Kidney glomerular epithelial cell (primary cell): Measurements from ENCODE around the gene ENDOV.

Experiments
- DNase-seq: peaks from one replicate; lab custom pipeline; 2025; lab: John Stamatoyannopoulos, UW

ENDOV gene

GRCh38 chr17:80449930-80450576 is 35.1 kb downstream of the ENDOV start:
- DNase-seq: no peak

- no peak for DNase-seq
Measured at GRCh38 chr17:80451104-80451775, 36.3 kb downstream of the ENDOV start.

GRCh38 chr17:80452173-80452915 is 37.4 kb downstream of the ENDOV start:
- no peak for DNase-seq

GRCh38 chr17:80453126-80453997 is 38.4 kb downstream of the ENDOV start:
- DNase-seq: no peak

- DNase-seq: no peak
Measured at GRCh38 chr17:80453998-80454556, 39.1 kb downstream of the ENDOV start.

- peak; percentile 70 for DNase-seq
Measured at GRCh38 chr17:80454557-80455335, 39.8 kb downstream of the ENDOV start.

GRCh38 chr17:80455336-80455710 is 40.4 kb downstream of the ENDOV start:
- DNase-seq: no peak

- DNase-seq: no peak
Measured at GRCh38 chr17:80455784-80456183, 40.8 kb downstream of the ENDOV start.

GRCh38 chr17:80456465-80457235 is 41.7 kb downstream of the ENDOV start:
- DNase-seq: no peak

- DNase-seq: no peak
Measured at GRCh38 chr17:80457236-80457856, 42.4 kb downstream of the ENDOV start.

GRCh38 chr17:80458016-80458415 is 43.0 kb downstream of the ENDOV start:
- no peak for DNase-seq

GRCh38 chr17:80459234-80459633 is 44.3 kb downstream of the ENDOV start:
- DNase-seq: no peak

GRCh38 chr17:80460429-80460834 is 45.5 kb downstream of the ENDOV start:
- DNase-seq: no peak

- DNase-seq: no peak
Measured at GRCh38 chr17:80461528-80462160, 46.7 kb downstream of the ENDOV start.

- no peak for DNase-seq
Measured at GRCh38 chr17:80463784-80464400, 48.9 kb downstream of the ENDOV start.

- no peak for DNase-seq
Measured at GRCh38 chr17:80464486-80464885, 49.5 kb downstream of the ENDOV start.

GRCh38 chr17:80465327-80465974 is 50.5 kb downstream of the ENDOV start:
- no peak for DNase-seq

- DNase-seq: no peak
Measured at GRCh38 chr17:80466188-80466705, 51.3 kb downstream of the ENDOV start.
